GM18867 (cell line): Measurements from ENCODE around the gene REC114.
"Not testable (repeated sequence)": the region's sequence is repeated elsewhere in the genome, so short reads cannot be mapped to it uniquely, and the experiment has no call there.

Experiments
- ATAC-seq: cut with Tn5 transposase; IDR thresholded peaks from one replicate; pipeline ENCODE4 v1.9.1; 2021; ENCODE audit warnings: mild to moderate bottlenecking, moderate library complexity; ENCODE audit not compliant: unreplicated experiment

REC114 gene

GRCh38 chr15:73573037-73573436 is 130.1 kb downstream of the REC114 start:
- no peak for ATAC-seq

- ATAC-seq: no peak
Observed at GRCh38 chr15:73573572-73573971, 130.6 kb downstream of the REC114 start.

GRCh38 chr15:73575636-73576247 is 132.8 kb downstream of the REC114 start:
- ATAC-seq: no peak

GRCh38 chr15:73577593-73577992 is 134.6 kb downstream of the REC114 start:
- not testable (repeated sequence) for ATAC-seq

GRCh38 chr15:73578026-73578425 is 135.1 kb downstream of the REC114 start:
- no peak for ATAC-seq

GRCh38 chr15:73582851-73583379 is 140.0 kb downstream of the REC114 start:
- ATAC-seq: no peak

GRCh38 chr15:73583544-73583943 is 140.6 kb downstream of the REC114 start:
- no peak for ATAC-seq

- ATAC-seq: no peak
Observed at GRCh38 chr15:73584699-73585420, 141.9 kb downstream of the REC114 start.

- ATAC-seq: no peak
Observed at GRCh38 chr15:73585871-73586654, 143.1 kb downstream of the REC114 start.

GRCh38 chr15:73589766-73590165 is 146.8 kb downstream of the REC114 start:
- no peak for ATAC-seq

- ATAC-seq: no peak
Observed at GRCh38 chr15:73590263-73590662, 147.3 kb downstream of the REC114 start.

GRCh38 chr15:73593304-73594074 is 150.5 kb downstream of the REC114 start:
- no peak for ATAC-seq

- no peak for ATAC-seq
Observed at GRCh38 chr15:73594109-73594508, 151.1 kb downstream of the REC114 start.

GRCh38 chr15:73596174-73596573 is 153.2 kb downstream of the REC114 start:
- no peak for ATAC-seq

- no peak for ATAC-seq
Observed at GRCh38 chr15:73597036-73597638, 154.2 kb downstream of the REC114 start.

- ATAC-seq: no peak
Observed at GRCh38 chr15:73598530-73599160, 155.7 kb downstream of the REC114 start.

GRCh38 chr15:73599934-73600333 is 157.0 kb downstream of the REC114 start:
- ATAC-seq: no peak

- no peak for ATAC-seq
Observed at GRCh38 chr15:73600413-73601335, 157.7 kb downstream of the REC114 start.
